Gastrocnemius medialis (tissue), 4 donors: Measurements from ENCODE around the gene GARNL3.

Experiments used
- CTCF ChIP-seq, 5 experiments: fragments of 450-650 bp in 3 of 5; fragments of 200-600 bp in 2 of 5; sonication (generic) in 2 of 5; IDR thresholded peaks in 4 of 5; conservative IDR thresholded peaks in 1 of 5; 1 replicate in 4 of 5; 2 replicates in 1 of 5; pipeline ENCODE4 v1.5.1; 2016 to 2019; ENCODE audit warnings: antibody characterized with exemption in 5 of 5, mild to moderate bottlenecking in 3 of 5, moderate library complexity in 3 of 5
- POLR2A ChIP-seq, 2 donors: fragments of 450-650 bp; IDR thresholded peaks; one replicate each; pipeline ENCODE4 v1.6.1; 2017; ENCODE audit warnings: antibody characterized with exemption in 2 of 2, mild to moderate bottlenecking in 2 of 2, moderate library complexity in 2 of 2

DNA sequence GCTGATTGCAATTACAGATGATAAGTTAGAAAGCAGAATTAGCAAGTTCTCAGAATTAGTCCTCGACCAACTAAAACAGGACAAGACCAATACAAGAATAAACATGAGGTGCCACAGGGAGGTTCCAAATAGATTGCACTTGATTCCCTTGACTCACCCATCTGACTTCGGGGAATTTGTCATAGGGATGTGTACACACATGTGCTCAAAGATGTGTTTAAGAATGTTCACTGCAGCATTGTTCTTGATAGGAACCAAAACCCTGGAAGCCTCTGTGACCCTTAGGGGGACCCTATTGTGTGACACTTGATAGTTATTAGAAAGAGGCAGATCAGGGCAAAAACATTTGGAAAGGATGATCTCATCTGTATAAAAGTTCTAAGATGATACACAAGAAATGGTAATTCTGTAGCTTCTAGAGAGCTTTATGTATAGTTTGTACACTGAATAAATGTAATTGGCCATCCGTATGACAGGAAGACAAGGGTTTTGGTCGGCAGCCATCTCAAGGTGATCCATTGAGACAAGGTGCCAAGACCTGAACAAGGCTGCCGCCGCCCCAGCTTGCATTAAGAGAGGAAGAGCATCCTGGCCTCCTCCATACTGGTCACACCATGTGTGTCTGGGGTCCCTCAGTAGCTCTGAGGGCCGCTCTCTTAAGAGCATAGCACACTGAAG, 48.2 kb upstream of the GARNL3 start:
- TF ChIP-seq CTCF (IDR thresholded peaks at IDR 0.05 in 4 of 5, conservative IDR thresholded peaks at IDR 0.05 in 1 of 5) (no peak), POLR2A (IDR thresholded peaks at IDR 0.05) (no peak)
